Neural cell (in vitro differentiated cells): ENCODE measurements around the gene TMPRSS6. TPM values are rescaled to one million over a fixed set of nuclear protein-coding genes. Genes with fewer than 3 reads are reported as not detected.

Source experiments
- H2AFZ ChIP-seq: fragments of 200-600, 300-800 bp; sonication (generic), shearing (Covaris generic); 2 replicates; pipeline ENCODE4 v1.6.0; 2014; ENCODE audit warnings: low read depth, mild to moderate bottlenecking, antibody characterized with exemption, low read length, moderate library complexity
- H3F3A ChIP-seq: fragments of 200-600 bp; shearing (Covaris generic); 2 replicates; pipeline ENCODE4 v1.6.1; 2016; ENCODE audit warnings: mild to moderate bottlenecking, moderate library complexity, mixed read lengths, antibody characterized with exemption, low read length; ENCODE audit not compliant: insufficient read depth, poor library complexity, severe bottlenecking
- H3K27ac ChIP-seq: fragments of 200-600, 300-800 bp; sonication (generic), shearing (Covaris generic); 2 replicates; pipeline ENCODE4 v1.5.1; 2014; ENCODE audit warnings: mild to moderate bottlenecking, low read length, moderate library complexity
- H3K27me3 ChIP-seq: fragments of 300-800, 200-600 bp; sonication (generic), shearing (Covaris generic); 2 replicates; pipeline ENCODE4 v1.6.0; 2014; ENCODE audit warnings: mild to moderate bottlenecking, low read depth, low read length, moderate library complexity; ENCODE audit not compliant: insufficient read depth
- H3K36me3 ChIP-seq: fragments of 300-800, 200-600 bp; sonication (generic), shearing (Covaris generic); 2 replicates; pipeline ENCODE4 v1.5.1; 2014; ENCODE audit warnings: mild to moderate bottlenecking, antibody characterized with exemption, low read length, moderate library complexity; ENCODE audit not compliant: insufficient read depth
- H3K4me2 ChIP-seq: fragments of 300-800, 200-600 bp; sonication (generic), shearing (Covaris generic); 2 replicates; pipeline ENCODE4 v1.6.0; 2014; ENCODE audit warnings: mild to moderate bottlenecking, low read length
- H3K4me3 ChIP-seq: fragments of 300-800, 200-600 bp; sonication (generic), shearing (Covaris generic); 2 replicates; pipeline ENCODE4 v1.5.1; 2014; ENCODE audit warnings: mild to moderate bottlenecking, low read length, moderate library complexity
- H3K79me2 ChIP-seq: fragments of 200-600 bp; shearing (Covaris generic); replicated peaks from 2 replicates; pipeline ENCODE4 v1.6.0; 2014; ENCODE audit warnings: mild to moderate bottlenecking, low read length, moderate library complexity; ENCODE audit not compliant: insufficient read depth
- H3K9ac ChIP-seq: fragments of 300-800, 200-600 bp; sonication (generic), shearing (Covaris generic); 2 replicates; pipeline ENCODE4 v1.6.1; 2016; ENCODE audit warnings: mild to moderate bottlenecking, low read length, mixed read lengths
- H3K9me2 ChIP-seq: fragments of 200-600 bp; shearing (Covaris generic); 2 replicates; pipeline ENCODE4 v1.6.1; 2016; ENCODE audit warnings: mild to moderate bottlenecking, low read length, mixed read lengths; ENCODE audit not compliant: insufficient read depth
- H3K9me3 ChIP-seq: fragments of 200-600, 300-800 bp; sonication (generic), shearing (Covaris generic); 2 replicates; pipeline ENCODE4 v1.6.1; 2016; ENCODE audit warnings: mild to moderate bottlenecking, mixed run types, low read length, moderate library complexity, mixed read lengths
- H4K20me1 ChIP-seq: fragments of 200-600 bp; shearing (Covaris generic); 2 replicates; pipeline ENCODE4 v1.6.1; 2016; ENCODE audit warnings: mild to moderate bottlenecking, mixed run types; ENCODE audit not compliant: insufficient read depth
- CTCF ChIP-seq: fragments of 450-650 bp; IDR thresholded peaks from 2 replicates; pipeline ENCODE4 v1.5.1; 2014; ENCODE audit warnings: antibody characterized with exemption, mild to moderate bottlenecking, moderate library complexity; ENCODE audit not compliant: poor library complexity, severe bottlenecking
- EP300 ChIP-seq: fragments of 450-650 bp; conservative IDR thresholded peaks from 2 replicates; pipeline ENCODE4 v1.6.1; 2014; ENCODE audit warnings: antibody characterized with exemption, mild to moderate bottlenecking, moderate library complexity; ENCODE audit not compliant: poor library complexity, severe bottlenecking
- EZH2 ChIP-seq: fragments of 200-600, 300-800 bp; shearing (Covaris generic), sonication (generic); IDR thresholded peaks from 2 replicates; pipeline ENCODE4 v1.6.1; 2014; ENCODE audit warnings: antibody characterized with exemption, low read length, borderline replicate concordance, mild to moderate bottlenecking; ENCODE audit not compliant: insufficient read depth, poor library complexity, severe bottlenecking
- MXI1 ChIP-seq: fragments of 450-650 bp; conservative IDR thresholded peaks from 2 replicates; pipeline ENCODE4 v1.6.1; 2014; ENCODE audit warnings: antibody characterized with exemption, mild to moderate bottlenecking; ENCODE audit not compliant: poor library complexity, severe bottlenecking
- POLR2AphosphoS5 ChIP-seq: IDR thresholded peaks from 2 replicates; pipeline ENCODE4 v1.6.1; 2012
- RAD21 ChIP-seq: fragments of 450-650 bp; conservative IDR thresholded peaks from 2 replicates; pipeline ENCODE4 v1.6.1; 2014; ENCODE audit warnings: antibody characterized with exemption, mild to moderate bottlenecking, moderate library complexity
- REST ChIP-seq: IDR thresholded peaks from 2 replicates; pipeline ENCODE4 v1.6.1; 2012; ENCODE audit warnings: borderline replicate concordance
- SMC3 ChIP-seq: fragments of 450-650 bp; conservative IDR thresholded peaks from 2 replicates; pipeline ENCODE4 v1.6.1; 2014; ENCODE audit warnings: antibody characterized with exemption, mild to moderate bottlenecking, moderate library complexity; ENCODE audit not compliant: poor library complexity
- TAF1 ChIP-seq: IDR thresholded peaks from 2 replicates; pipeline ENCODE4 v1.6.1; 2012; ENCODE audit warnings: low read depth
- polyA plus RNA-seq: library from polyadenylated mRNA; depleted of rRNA; stranded (reverse); fragments of >200 nt; gene quantifications from 2 replicates; pipeline ENCODE4 v1.2.3, GENCODE V29; 2014

Gene TMPRSS6
- polyA plus RNA-seq, 1 donor from 2014 or later = not detected

DNA sequence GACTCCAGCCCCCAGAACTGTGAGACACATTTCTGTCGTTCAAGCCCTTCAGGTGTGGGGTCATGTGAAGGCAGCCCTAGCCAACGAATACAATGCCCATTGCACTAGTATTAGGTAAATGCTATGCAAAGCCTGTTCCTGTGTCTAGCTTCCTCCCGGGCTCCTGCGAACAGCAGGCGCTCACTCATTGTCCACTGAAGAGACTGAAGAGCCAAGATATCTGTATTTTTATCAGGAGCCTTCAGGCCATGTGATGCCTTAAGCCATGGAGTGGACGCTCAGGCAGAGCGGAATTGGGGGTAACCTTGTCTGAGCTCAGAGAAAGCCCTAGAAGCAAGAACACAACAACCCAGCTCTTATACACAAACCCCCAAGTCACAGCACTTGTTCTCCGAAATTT, 4.2 kb upstream of the TMPRSS6 start:
- Histone ChIP-seq H3K9me2 (no peaks in the 10 kb centered on the region), H3K4me3 (no peak overlapping the region), H3F3A (no peaks in the 10 kb centered on the region), H3K79me2 (no peaks in the 10 kb centered on the region), H4K20me1 (no peaks in the 10 kb centered on the region), H3K9me3 (no peaks in the 10 kb centered on the region), H3K9ac (no peak overlapping the region), H3K4me2 (no peak overlapping the region), H3K36me3 (no peaks in the 10 kb centered on the region), H3K27ac (no peak overlapping the region), H2AFZ (no peak overlapping the region), H3K27me3 (no peaks in the 10 kb centered on the region)
- TF ChIP-seq RAD21 = no peak
- TF ChIP-seq CTCF = no peak
- TF ChIP-seq TAF1 = no peak
- no peak for TF ChIP-seq SMC3
- TF ChIP-seq EZH2 = no peak
- TF ChIP-seq EP300 = no peak
- TF ChIP-seq REST = no peak
- TF ChIP-seq MXI1 = no peak
- TF ChIP-seq POLR2AphosphoS5 = no peak

DNA sequence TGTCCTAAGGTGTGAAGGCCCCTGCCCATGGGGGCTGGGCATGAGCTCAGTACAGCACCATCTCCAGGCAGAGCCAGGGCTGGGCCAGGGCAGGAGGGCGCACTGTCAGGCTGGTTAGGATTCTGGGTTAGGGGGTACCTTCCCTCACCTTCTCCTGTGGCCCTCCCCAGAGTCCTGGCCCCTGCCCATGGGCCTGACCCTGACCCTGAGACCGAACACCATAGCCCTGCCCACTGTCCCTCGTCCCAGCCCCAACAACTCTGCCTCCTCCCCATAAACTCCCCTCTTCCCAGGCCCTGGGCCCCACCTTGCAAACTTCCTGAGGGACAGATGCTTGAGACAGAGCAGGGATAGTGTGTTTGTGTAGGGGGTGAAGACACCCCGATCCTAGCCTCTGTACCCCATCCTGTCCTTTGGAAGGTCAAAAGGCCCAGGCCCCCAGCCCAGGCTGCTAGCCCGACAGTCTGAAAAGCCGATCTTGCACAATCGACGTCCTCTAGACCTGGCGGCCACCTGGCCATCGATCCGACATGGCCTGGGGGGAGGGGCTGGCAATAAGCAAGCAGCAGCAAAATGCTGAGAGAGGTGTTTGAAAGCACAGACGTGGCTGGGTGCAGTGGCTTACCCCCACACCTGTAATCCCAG, 2.7 kb upstream of the TMPRSS6 start:
- Histone ChIP-seq H3K9ac (no peak overlapping the region), H4K20me1 (no peaks in the 10 kb centered on the region), H3K4me3 (no peak overlapping the region), H3K4me2 (no peak overlapping the region), H3K27me3 (no peaks in the 10 kb centered on the region), H3F3A (no peaks in the 10 kb centered on the region), H3K36me3 (no peaks in the 10 kb centered on the region), H2AFZ (no peak overlapping the region), H3K27ac (no peak overlapping the region), H3K9me3 (no peaks in the 10 kb centered on the region), H3K79me2 (no peaks in the 10 kb centered on the region), H3K9me2 (no peaks in the 10 kb centered on the region)
- TF ChIP-seq REST = no peak
- no peak for TF ChIP-seq EZH2
- no peak for TF ChIP-seq CTCF
- TF ChIP-seq EP300 = no peak
- no peak for TF ChIP-seq POLR2AphosphoS5
